Stimulated activated naive CD8-positive, alpha-beta T cell treated with anti-CD3 and anti-CD28 coated beads, Interleukin-15, amount 100 ng/mL, for 72 hours (primary cell): ENCODE results near the gene PLA2R1.

Experiments
- ATAC-seq: fragments of 150-1000 bp; cut with Tn5 transposase; 2 replicates; pipeline ENCODE4 v1.10.0; 2021; ENCODE audit warnings: mild to moderate bottlenecking, moderate library complexity
- DNase-seq, 2 donors: peaks; one replicate each; pipeline ENCODE4 v3.0.0; 2021 to 2022
- H3K27ac Mint-ChIP-seq, 2 donors: one replicate each; pipeline ENCODE4 v1.8.0; 2022; ENCODE audit warnings: mild to moderate bottlenecking in 2 of 2, mixed read lengths in 2 of 2, moderate library complexity in 2 of 2
- H3K27me3 Mint-ChIP-seq: one replicate; pipeline ENCODE4 v1.8.0; 2022; ENCODE audit warnings: mixed read lengths
- H3K4me1 Mint-ChIP-seq: one replicate; pipeline ENCODE4 v1.8.0; 2022; ENCODE audit warnings: mild to moderate bottlenecking, mixed read lengths
- H3K4me3 Mint-ChIP-seq, 2 donors: one replicate each; pipeline ENCODE4 v1.8.0; 2022; ENCODE audit warnings: mild to moderate bottlenecking in 2 of 2, mixed read lengths in 2 of 2, moderate library complexity in 1 of 2
- H3K9me3 Mint-ChIP-seq, 2 donors: one replicate each; pipeline ENCODE4 v1.8.0; 2022; ENCODE audit warnings: mixed read lengths in 2 of 2

Gene PLA2R1

DNA sequence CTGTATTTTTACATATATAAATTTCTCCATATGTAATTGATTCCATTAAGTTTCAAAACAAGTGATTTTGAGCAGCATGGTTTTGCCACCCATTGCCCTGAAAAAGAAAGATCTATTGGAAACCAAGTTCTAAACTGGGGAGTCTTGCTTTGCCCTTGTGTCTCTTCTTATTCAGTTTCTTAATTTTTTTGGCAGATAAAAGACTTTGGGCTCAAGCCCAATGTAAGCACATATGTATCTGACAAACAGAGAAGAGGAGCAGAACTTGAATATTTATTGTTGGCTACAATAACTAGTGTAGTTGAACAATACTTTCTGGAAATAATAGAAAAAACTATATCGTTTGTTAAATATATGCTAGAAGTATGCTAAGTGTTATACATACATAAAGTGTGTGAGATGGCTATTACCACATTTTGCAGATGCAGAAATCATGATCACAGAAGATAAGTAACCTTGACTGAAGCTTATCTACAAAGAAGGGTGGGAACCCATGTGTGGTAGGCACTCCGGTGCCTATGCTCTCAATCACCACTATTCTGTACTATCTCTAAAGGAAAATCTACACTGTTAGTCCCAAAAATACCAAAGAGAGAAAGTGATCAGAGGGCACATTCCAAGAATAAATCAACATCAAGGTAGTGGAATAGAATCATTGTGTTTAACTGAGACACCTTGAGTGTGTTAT, 109.1 kb downstream of the PLA2R1 start:
- Mint-ChIP-seq H3K27me3 (peaks cover 13% of the 10 kb centered on the region), H3K27ac (no peak overlapping the region), H3K4me1 (no peaks in the 10 kb centered on the region), H3K9me3 (peaks cover 0 to 5% of the 10 kb centered on the region in 2 donors), H3K4me3 (no peak overlapping the region)
- DNase-seq, result no peak
- no peak for ATAC-seq

DNA sequence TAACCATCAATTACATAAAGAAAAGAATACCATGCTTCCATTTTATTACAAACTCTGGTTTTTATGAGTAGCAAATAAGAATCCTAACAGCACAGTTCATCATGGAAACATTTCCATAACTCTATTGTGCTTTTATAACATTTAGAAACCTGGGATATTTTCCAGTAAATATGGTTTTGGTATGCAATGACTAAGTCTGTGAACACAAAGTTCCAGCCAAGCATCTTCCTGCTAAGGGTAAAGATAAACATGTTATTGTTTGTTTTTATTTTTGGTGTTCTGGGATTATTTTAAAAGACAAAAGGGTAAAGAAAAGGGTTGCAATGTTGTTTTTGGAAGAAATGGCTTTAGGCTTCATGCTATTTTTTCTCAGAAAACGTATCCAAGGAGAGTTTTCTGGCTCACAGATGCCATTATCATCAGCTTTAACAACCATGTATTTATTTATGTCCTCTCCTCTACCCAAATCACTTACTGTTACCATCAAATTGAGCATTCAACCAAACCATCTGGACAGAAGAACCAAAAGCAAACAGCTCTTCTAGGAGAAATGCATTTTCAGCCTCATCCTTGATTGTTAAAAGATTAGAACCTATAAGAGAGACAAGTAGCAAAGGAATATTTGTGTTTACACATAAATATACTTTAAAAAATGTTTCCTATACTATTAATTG, 116.0 kb downstream of the PLA2R1 start:
- no peak for DNase-seq
- Mint-ChIP-seq H3K4me3 (no peak overlapping the region), H3K9me3 (no peaks in the 10 kb centered on the region), H3K27ac (no peak overlapping the region), H3K27me3 (no peaks in the 10 kb centered on the region), H3K4me1 (no peaks in the 10 kb centered on the region)
- ATAC-seq, result no peak

- H3K4me3 Mint-ChIP-seq, result no peak overlapping the region
- no peak for ATAC-seq
- H3K27ac Mint-ChIP-seq, result no peak overlapping the region
- H3K4me1 Mint-ChIP-seq, result no peaks in the 10 kb centered on the region
- H3K9me3 Mint-ChIP-seq, result no peaks in the 10 kb centered on the region
- H3K27me3 Mint-ChIP-seq, result no peaks in the 10 kb centered on the region
- DNase-seq, result no peak
Observed at GRCh38 chr2:159944874-159945273, 117.5 kb downstream of the PLA2R1 start.

GRCh38 chr2:159942146-159942545, 120.3 kb downstream of the PLA2R1 start:
- H3K27ac Mint-ChIP-seq, result no peak overlapping the region
- DNase-seq (no peak), ATAC-seq (no peak)
- no peak overlapping the region for H3K4me3 Mint-ChIP-seq
- no peaks in the 10 kb centered on the region for H3K27me3 Mint-ChIP-seq
- no peaks in the 10 kb centered on the region for H3K9me3 Mint-ChIP-seq
- no peaks in the 10 kb centered on the region for H3K4me1 Mint-ChIP-seq

- no peak for DNase-seq
- Mint-ChIP-seq H3K4me3 (no peak overlapping the region), H3K27me3 (peaks cover 1% of the 10 kb centered on the region), H3K27ac (no peak overlapping the region), H3K4me1 (no peaks in the 10 kb centered on the region), H3K9me3 (no peaks in the 10 kb centered on the region)
- no peak for ATAC-seq
Observed at GRCh38 chr2:159941729-159942128, 120.7 kb downstream of the PLA2R1 start.

- ATAC-seq (peak; percentile 53), DNase-seq (no peak)
- Mint-ChIP-seq H3K27ac (no peak overlapping the region), H3K9me3 (peaks cover 0 to 4% of the 10 kb centered on the region in 2 donors), H3K4me3 (no peak overlapping the region), H3K27me3 (peaks cover 7% of the 10 kb centered on the region), H3K4me1 (no peaks in the 10 kb centered on the region)
Observed at GRCh38 chr2:159939946-159940345, 122.5 kb downstream of the PLA2R1 start.

DNA sequence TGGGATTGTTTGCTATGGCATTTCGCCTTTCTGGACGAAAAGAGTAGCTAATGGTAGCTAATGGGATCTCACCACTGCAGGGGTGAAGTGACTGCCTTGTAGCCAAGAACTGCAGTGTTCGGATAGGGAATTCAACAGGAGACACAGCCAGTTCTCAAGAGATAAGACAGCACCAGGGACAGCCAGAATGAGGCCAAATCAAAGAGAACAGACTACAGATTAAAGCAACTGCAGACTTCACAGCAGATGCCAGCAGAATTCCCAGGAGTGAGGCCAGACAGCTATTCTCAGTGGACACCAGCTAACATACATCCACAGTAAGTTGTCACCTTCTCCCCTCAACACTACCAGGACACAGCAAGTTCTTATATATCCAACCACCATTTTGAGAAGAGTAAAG, 124.0 kb downstream of the PLA2R1 start:
- peaks cover 15% of the 10 kb centered on the region for H3K27me3 Mint-ChIP-seq
- no peak for ATAC-seq
- no peak for DNase-seq

GRCh38 chr2:159936471-159936870, 125.9 kb downstream of the PLA2R1 start:
- DNase-seq, result no peak
- Mint-ChIP-seq H3K4me1 (no peaks in the 10 kb centered on the region), H3K27me3 (peaks cover 15% of the 10 kb centered on the region), H3K4me3 (no peak overlapping the region), H3K27ac (no peak overlapping the region), H3K9me3 (peaks cover 0 to 4% of the 10 kb centered on the region in 2 donors)
- no peak for ATAC-seq

More for the DNA sequence above, 124.0 kb downstream of the PLA2R1 start:
- Mint-ChIP-seq H3K27ac (no peak overlapping the region), H3K4me1 (no peaks in the 10 kb centered on the region), H3K4me3 (no peak overlapping the region), H3K9me3 (peaks cover 0 to 4% of the 10 kb centered on the region in 2 donors)

GRCh38 chr2:159933727-159934049, 128.7 kb downstream of the PLA2R1 start:
- Mint-ChIP-seq H3K27ac (no peak overlapping the region), H3K4me1 (no peaks in the 10 kb centered on the region), H3K4me3 (no peak overlapping the region), H3K9me3 (peaks cover 0 to 4% of the 10 kb centered on the region in 2 donors), H3K27me3 (peaks cover 15% of the 10 kb centered on the region)
- ATAC-seq (no peak), DNase-seq (no peak)

- Mint-ChIP-seq H3K27me3 (peaks cover 15% of the 10 kb centered on the region), H3K4me3 (no peak overlapping the region), H3K4me1 (no peaks in the 10 kb centered on the region), H3K27ac (no peak overlapping the region), H3K9me3 (peaks cover 0 to 4% of the 10 kb centered on the region in 2 donors)
- no peak for DNase-seq
- no peak for ATAC-seq
Observed at GRCh38 chr2:159933040-159933726, 129.2 kb downstream of the PLA2R1 start.

DNA sequence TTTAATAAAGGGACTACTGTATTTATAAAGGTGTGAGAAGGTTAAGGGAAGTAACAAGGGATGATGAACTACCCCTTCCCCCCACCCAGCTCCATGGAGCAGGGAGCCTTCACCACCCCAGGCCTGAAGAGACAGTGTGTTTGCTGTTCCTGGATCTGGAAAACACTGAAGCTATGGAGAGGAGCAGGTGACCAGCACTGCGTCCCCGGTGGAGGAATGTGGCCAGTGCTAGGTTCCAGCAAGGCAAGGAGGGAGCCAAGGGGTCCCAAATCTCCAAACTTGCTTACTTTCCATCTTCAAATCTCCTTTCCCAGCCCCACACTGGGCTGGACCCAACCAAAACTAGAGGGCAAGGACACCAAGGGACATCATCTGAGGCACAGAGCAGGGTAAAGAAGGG, 135.7 kb downstream of the PLA2R1 start:
- Mint-ChIP-seq H3K9me3 (no peaks in the 10 kb centered on the region), H3K27me3 (peaks cover 29% of the 10 kb centered on the region), H3K4me3 (no peak overlapping the region), H3K27ac (no peak overlapping the region), H3K4me1 (peaks cover 13% of the 10 kb centered on the region)
- DNase-seq, result no peak
- no peak for ATAC-seq

- Mint-ChIP-seq H3K4me3 (no peak overlapping the region), H3K27ac (no peak overlapping the region), H3K4me1 (peaks cover 21% of the 10 kb centered on the region), H3K27me3 (peaks cover 36% of the 10 kb centered on the region), H3K9me3 (no peaks in the 10 kb centered on the region)
- DNase-seq (no peak), ATAC-seq (no peak)
Observed at GRCh38 chr2:159925975-159926374, 136.4 kb downstream of the PLA2R1 start.

GRCh38 chr2:159922563-159922962, 139.9 kb downstream of the PLA2R1 start:
- no peak for DNase-seq

DNA sequence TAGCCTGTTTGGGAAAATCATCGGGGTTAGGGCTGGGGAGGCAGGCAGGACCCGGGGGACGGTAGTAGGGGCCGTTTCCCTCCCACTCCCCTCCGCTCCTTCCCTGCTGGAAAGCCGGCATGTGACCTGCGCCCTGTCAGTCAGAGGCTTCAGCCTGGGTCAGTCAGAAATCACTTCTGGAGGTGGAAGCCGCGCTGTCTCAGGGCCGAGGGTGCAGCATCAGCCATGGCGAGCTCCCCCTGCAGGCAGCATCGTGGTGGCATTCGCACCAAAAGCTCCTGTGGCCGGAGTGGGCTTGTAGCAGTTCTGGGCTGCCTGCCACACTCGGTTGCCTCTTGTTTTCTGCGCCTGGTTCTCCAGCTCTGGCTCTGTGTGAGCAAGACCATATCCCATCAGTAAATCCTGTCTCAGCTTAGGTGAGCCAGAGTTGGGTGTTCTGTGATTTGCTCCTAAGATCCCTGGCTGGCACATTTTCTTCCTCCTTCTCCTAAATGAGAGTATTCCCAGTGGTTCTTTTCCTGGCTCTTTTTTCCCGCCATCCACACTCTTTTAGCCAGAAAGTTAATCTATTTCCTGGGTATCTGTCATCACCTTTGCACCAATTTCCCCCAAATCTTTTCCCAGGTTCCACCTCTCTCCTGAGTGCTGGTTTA, 140.5 kb downstream of the PLA2R1 start:
- H3K27me3 Mint-ChIP-seq, result peaks cover 46% of the 10 kb centered on the region

More at GRCh38 chr2:159922563-159922962, 139.9 kb downstream of the PLA2R1 start:
- H3K27ac Mint-ChIP-seq, result no peak overlapping the region
- peak overlapping the region in 1 of 2 donors; percentile 24 for H3K4me3 Mint-ChIP-seq
- H3K9me3 Mint-ChIP-seq, result no peaks in the 10 kb centered on the region
- peaks cover 27% of the 10 kb centered on the region for H3K4me1 Mint-ChIP-seq
- peaks cover 50% of the 10 kb centered on the region for H3K27me3 Mint-ChIP-seq
- ATAC-seq, result peak; percentile 27

GRCh38 chr2:159916511-159916910, 145.9 kb downstream of the PLA2R1 start:
- Mint-ChIP-seq H3K27me3 (peaks cover 35% of the 10 kb centered on the region), H3K9me3 (no peaks in the 10 kb centered on the region), H3K4me1 (peaks cover 12% of the 10 kb centered on the region), H3K4me3 (no peak overlapping the region), H3K27ac (no peak overlapping the region)
- ATAC-seq (no peak), DNase-seq (no peak)

More for the DNA sequence above, 140.5 kb downstream of the PLA2R1 start:
- peak; percentile 73 to 83 for DNase-seq
- H3K4me1 Mint-ChIP-seq, result peaks cover 27% of the 10 kb centered on the region
- peak; percentile 91 for ATAC-seq
- H3K27ac Mint-ChIP-seq, result no peak overlapping the region
- no peaks in the 10 kb centered on the region for H3K9me3 Mint-ChIP-seq
- H3K4me3 Mint-ChIP-seq, result peak overlapping the region in 1 of 2 donors; percentile 24

DNA sequence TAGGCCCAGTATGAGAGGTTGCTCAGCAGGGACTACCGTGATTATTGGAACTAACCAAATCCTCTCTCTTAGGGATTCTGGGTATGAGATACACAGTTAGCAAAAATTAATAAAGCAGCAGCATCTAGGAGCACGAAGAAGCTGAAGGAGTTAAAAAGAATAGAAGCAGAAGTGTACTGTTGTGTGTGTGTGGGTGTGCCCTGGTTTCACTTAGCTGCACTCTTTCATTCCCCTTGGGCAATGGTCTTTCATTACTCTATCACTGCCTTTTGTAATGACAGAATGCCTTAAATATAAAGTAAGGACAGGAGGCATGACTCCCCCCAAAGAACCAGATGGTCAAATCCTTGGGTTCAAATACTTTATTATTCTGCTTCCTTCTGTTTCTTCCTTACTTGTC, 148.5 kb downstream of the PLA2R1 start:
- Mint-ChIP-seq H3K27me3 (peaks cover 27% of the 10 kb centered on the region), H3K4me1 (peaks cover 16% of the 10 kb centered on the region), H3K4me3 (no peak overlapping the region), H3K9me3 (peaks cover 0 to 5% of the 10 kb centered on the region in 2 donors), H3K27ac (no peak overlapping the region)
- ATAC-seq, result no peak
- DNase-seq, result no peak
